Panc1 (cell line): ENCODE measurements around the gene RPL36. TPM values are rescaled to one million over a fixed set of nuclear protein-coding genes. Genes with fewer than 3 reads are reported as not detected.

Experiments
- ATAC-seq: fragments of 200-7000 bp; cut with Tn5 transposase; 2 replicates; pipeline ENCODE4 v1.9.1; 2020; ENCODE audit warnings: mild to moderate bottlenecking, moderate library complexity
- BruUV-seq: library from RNA; stranded (reverse); fragments of 400-500 nt; replicated peaks from 2 replicates; lab custom pipeline; 2021; lab: Mats Ljungman, UMichigan
- CTCF ChIA-PET: fragments of 300-600 bp; sonication (Branson Sonifier 250); formaldehyde crosslinking; loops from one replicate; lab custom pipeline; 2022; ENCODE audit warnings: antibody characterized with exemption; lab: Charles Lee
- POLR2A ChIA-PET: fragments of 300-600 bp; sonication (Branson Sonifier 250); formaldehyde crosslinking; loops from one replicate; lab custom pipeline; 2022; ENCODE audit warnings: antibody characterized with exemption; lab: Charles Lee
- DNase-seq: peaks from one replicate; pipeline ENCODE4 v3.0.0-alpha.2; 2010; ENCODE audit warnings: low read depth, low spot score
- H3K27ac ChIP-seq: 2 replicates; pipeline ENCODE4 v1.5.1; 2011; ENCODE audit warnings: mild to moderate bottlenecking, low read length, inconsistent platforms
- H3K27me3 ChIP-seq: fragments of 200-500 bp; sonication (Bioruptor generic); 2 replicates; pipeline ENCODE4 v1.6.0; 2014; ENCODE audit warnings: low read length, inconsistent platforms; ENCODE audit not compliant: control insufficient read depth, insufficient read depth
- H3K36me3 ChIP-seq: fragments of 200-500 bp; sonication (Bioruptor generic); 2 replicates; pipeline ENCODE4 v1.5.1; 2014; ENCODE audit warnings: inconsistent platforms, mild to moderate bottlenecking, low read length, moderate library complexity; ENCODE audit not compliant: control insufficient read depth, insufficient read depth
- H3K4me1 ChIP-seq: 2 replicates; pipeline ENCODE4 v1.5.1; 2011; ENCODE audit warnings: inconsistent platforms, mild to moderate bottlenecking, low read length, moderate library complexity; ENCODE audit not compliant: control insufficient read depth, insufficient read depth
- H3K4me3 ChIP-seq, 2 experiments: 2 replicates each; pipeline ENCODE4 v1.5.1; 2011 to 2012; ENCODE audit warnings: low read depth in 2 of 2, low read length in 2 of 2, mild to moderate bottlenecking in 2 of 2, inconsistent platforms in 1 of 2, moderate library complexity in 1 of 2
- H3K9me3 ChIP-seq: fragments of 200-500 bp; sonication (Bioruptor generic); 2 replicates; pipeline ENCODE4 v1.5.1; 2014; ENCODE audit warnings: low read depth, mild to moderate bottlenecking, inconsistent platforms, low read length, moderate library complexity; ENCODE audit not compliant: control insufficient read depth, insufficient read depth
- POLR2AphosphoS5 ChIP-seq: IDR thresholded peaks from 2 replicates; pipeline ENCODE4 v1.6.1; 2012; ENCODE audit warnings: mild to moderate bottlenecking, low read depth, low read length, moderate library complexity
- SIN3A ChIP-seq: IDR thresholded peaks from 2 replicates; pipeline ENCODE4 v1.6.1; 2012; ENCODE audit warnings: low read depth, mild to moderate bottlenecking, low read length, moderate library complexity, borderline replicate concordance; ENCODE audit not compliant: insufficient read depth
- TCF7L2 ChIP-seq: IDR thresholded peaks from 2 replicates; pipeline ENCODE4 v1.6.1; 2011; ENCODE audit warnings: mild to moderate bottlenecking, low read depth, low read length, inconsistent platforms
- in situ Hi-C: cut with HindIII; loops from 2 replicates; pipeline ENCODE4 v1.10.0; 2016; ENCODE audit warnings: low sequenced_read_pairs, low pct_unique_long_range_greater_than_20kb
- intact Hi-C: fragments of 100-400 bp; cut with micrococcal nuclease; formaldehyde crosslinking; loops from one replicate; pipeline ENCODE4 v1.10.0; 2022; ENCODE audit not compliant: unreplicated experiment
- total RNA-seq: library from RNA; stranded (reverse); gene quantifications from one replicate; pipeline ENCODE4 v1.2.1, GENCODE V29; 2021; ENCODE audit not compliant: unreplicated experiment
- TF ChIP-seq, protein P1 (sequence below), 2 experiments: IDR thresholded peaks; 2 replicates each; pipeline ENCODE4 v1.6.1; 2011 to 2012; ENCODE audit warnings: low read depth in 2 of 2, control low read depth in 1 of 2, low read length in 1 of 2, mild to moderate bottlenecking in 1 of 2, moderate library complexity in 1 of 2; ENCODE audit not compliant: insufficient read depth in 1 of 2
- TF ChIP-seq, protein P2 (sequence below): fragments of 450-650 bp; IDR thresholded peaks from 2 replicates; pipeline ENCODE4 v1.5.1; 2017; ENCODE audit warnings: mild to moderate bottlenecking

RPL36 gene
- total RNA-seq, 1 experiment from 2014 or later: 465 TPM

DNA sequence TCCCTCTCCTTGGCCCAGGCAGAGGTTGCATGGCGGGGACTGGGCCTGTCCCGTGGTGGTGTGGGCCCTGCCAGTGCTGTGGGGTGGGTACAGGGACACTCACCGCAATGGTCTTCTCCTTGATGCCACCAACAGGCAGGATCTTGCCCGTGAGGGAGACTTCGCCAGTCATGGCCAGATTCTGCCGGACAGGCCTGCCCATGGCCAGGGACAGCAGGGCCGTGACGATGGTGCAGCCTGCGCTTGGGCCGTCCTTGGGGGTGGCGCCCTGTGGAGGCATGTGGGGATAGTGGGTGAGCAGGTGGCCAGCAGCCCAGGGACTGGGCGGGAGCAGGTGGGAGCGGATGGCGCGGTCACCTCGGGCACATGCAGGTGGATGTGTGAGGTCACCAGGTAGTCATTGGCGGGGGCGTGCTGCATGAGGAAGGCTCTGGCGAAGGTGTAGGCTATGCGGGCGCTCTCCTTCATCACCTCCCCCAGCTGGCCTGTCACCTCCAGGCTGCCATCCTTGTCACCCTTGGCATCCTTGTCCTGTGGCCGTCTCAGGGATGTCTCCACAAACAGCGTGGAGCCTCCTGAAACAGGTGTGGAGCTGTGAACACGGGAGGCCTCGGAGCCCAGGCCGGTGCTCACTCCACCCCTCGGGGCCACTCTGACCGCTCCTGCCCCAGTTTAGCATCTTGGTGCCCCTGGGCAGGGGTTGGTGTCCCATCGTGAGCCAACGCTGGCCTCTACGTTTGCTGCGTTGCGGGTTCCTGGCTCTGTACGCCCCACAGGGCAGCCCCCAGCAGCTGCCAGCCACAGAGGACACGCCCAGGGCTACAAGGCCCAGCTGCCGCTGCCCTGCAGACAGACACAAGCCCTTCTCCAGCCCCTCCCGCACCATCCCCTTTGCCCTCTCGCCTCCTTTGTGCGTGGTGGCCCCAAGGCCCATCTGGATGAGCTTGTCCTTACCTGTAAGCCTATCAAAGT lies 3.4 kb downstream of the RPL36 start:
- intact Hi-C loops: loop anchor here (10.0 kb wide), 1 partner anchor 101 kb away; the partner anchor contains the start of gene DUS3L
- no peak for TF ChIP-seq TCF7L2
- peak; percentile 60 for TF ChIP-seq POLR2AphosphoS5
- H3K9me3 ChIP-seq: no peaks in the 10 kb centered on the region
- peak overlapping the region; percentile 90; the same call in 1 of the 2 replicates for H3K27ac ChIP-seq
- peaks cover 7% of the 10 kb centered on the region; the same call in 1 of the 2 replicates for H3K36me3 ChIP-seq
- in situ Hi-C loops: no loop called here
- CTCF ChIA-PET: no interaction called here
- POLR2A ChIA-PET: interaction anchor here (0.6 kb wide), 1 partner anchor 109 kb away, joined by 6 read pairs; no protein-coding TSS in a partner anchor
- H3K4me1 ChIP-seq: peaks cover 12% of the 10 kb centered on the region
- BruUV-seq: TSS peak; percentile 61
- peak; percentile 5; the same call in 1 of the 2 replicates for ATAC-seq
- no peak for DNase-seq
- no peaks in the 10 kb centered on the region for H3K27me3 ChIP-seq
- no peak overlapping the region for H3K4me3 ChIP-seq

DNA sequence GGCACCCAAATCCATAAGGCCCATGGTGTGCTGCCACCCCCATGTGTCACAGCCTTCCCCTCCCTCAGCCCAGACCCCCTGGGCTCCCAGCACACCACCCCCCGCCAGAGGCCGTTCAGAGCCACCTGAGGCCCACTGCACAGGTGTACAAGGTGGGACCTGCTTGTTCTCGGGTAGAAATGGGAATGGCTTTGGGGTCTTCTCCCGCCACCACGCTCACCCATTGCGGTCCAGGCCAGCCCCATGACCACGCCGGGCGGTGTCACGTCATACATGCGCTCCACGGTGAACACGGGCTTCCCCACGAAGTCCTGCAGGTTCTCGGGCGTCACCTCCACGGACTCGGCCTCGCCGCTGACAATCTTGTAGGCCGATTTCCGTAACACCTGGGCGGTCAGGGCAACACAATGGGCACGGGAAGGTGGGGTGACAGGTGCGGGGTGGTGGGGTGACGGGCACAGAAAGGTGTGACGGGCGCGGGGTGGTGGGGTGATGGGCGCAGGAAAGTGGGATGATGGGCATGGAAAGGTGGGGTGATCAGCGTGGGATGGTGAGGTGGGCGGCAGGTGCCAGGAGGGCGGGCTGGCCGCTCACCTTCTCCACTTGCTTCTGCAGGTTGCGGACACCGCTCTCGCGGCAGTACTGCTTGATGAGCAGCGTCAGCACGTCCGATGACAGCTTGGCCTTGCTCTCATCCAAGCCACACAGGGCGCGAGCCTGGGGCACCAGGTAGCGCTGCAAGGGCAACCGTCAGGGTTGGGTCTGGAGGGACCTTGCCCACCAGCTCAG lies 4.3 kb downstream of the RPL36 start:
- in situ Hi-C loops: no loop called here
- CTCF ChIA-PET: no interaction called here
- BruUV-seq: no TSS peak

More for the DNA sequence above, 4.3 kb downstream of the RPL36 start:
- Histone ChIP-seq H3K4me3 (no peak overlapping the region), H3K9me3 (no peaks in the 10 kb centered on the region), H3K27ac (no peak overlapping the region), H3K36me3 (peaks cover 7% of the 10 kb centered on the region; the same call in 1 of the 2 replicates), H3K27me3 (no peaks in the 10 kb centered on the region), H3K4me1 (peaks cover 12% of the 10 kb centered on the region)
- POLR2A ChIA-PET: no interaction called here
- no peak for DNase-seq
- intact Hi-C loops: loop anchor here (10.0 kb wide), 1 partner anchor 100 kb away; the partner anchor contains the start of gene DUS3L
- TF ChIP-seq, protein P1, sequence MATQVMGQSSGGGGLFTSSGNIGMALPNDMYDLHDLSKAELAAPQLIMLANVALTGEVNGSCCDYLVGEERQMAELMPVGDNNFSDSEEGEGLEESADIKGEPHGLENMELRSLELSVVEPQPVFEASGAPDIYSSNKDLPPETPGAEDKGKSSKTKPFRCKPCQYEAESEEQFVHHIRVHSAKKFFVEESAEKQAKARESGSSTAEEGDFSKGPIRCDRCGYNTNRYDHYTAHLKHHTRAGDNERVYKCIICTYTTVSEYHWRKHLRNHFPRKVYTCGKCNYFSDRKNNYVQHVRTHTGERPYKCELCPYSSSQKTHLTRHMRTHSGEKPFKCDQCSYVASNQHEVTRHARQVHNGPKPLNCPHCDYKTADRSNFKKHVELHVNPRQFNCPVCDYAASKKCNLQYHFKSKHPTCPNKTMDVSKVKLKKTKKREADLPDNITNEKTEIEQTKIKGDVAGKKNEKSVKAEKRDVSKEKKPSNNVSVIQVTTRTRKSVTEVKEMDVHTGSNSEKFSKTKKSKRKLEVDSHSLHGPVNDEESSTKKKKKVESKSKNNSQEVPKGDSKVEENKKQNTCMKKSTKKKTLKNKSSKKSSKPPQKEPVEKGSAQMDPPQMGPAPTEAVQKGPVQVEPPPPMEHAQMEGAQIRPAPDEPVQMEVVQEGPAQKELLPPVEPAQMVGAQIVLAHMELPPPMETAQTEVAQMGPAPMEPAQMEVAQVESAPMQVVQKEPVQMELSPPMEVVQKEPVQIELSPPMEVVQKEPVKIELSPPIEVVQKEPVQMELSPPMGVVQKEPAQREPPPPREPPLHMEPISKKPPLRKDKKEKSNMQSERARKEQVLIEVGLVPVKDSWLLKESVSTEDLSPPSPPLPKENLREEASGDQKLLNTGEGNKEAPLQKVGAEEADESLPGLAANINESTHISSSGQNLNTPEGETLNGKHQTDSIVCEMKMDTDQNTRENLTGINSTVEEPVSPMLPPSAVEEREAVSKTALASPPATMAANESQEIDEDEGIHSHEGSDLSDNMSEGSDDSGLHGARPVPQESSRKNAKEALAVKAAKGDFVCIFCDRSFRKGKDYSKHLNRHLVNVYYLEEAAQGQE (IDR thresholded peaks at IDR 0.05; ENCODE audit: insufficient read depth in 1 of 2, low read depth in 2 of 2, low read length in 1 of 2): no peak
- TF ChIP-seq POLR2AphosphoS5 (no peak; the same call in 1 of the 2 replicates), SIN3A (no peak), TCF7L2 (no peak)
- TF ChIP-seq, protein P2, sequence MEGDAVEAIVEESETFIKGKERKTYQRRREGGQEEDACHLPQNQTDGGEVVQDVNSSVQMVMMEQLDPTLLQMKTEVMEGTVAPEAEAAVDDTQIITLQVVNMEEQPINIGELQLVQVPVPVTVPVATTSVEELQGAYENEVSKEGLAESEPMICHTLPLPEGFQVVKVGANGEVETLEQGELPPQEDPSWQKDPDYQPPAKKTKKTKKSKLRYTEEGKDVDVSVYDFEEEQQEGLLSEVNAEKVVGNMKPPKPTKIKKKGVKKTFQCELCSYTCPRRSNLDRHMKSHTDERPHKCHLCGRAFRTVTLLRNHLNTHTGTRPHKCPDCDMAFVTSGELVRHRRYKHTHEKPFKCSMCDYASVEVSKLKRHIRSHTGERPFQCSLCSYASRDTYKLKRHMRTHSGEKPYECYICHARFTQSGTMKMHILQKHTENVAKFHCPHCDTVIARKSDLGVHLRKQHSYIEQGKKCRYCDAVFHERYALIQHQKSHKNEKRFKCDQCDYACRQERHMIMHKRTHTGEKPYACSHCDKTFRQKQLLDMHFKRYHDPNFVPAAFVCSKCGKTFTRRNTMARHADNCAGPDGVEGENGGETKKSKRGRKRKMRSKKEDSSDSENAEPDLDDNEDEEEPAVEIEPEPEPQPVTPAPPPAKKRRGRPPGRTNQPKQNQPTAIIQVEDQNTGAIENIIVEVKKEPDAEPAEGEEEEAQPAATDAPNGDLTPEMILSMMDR: no peak
- no peak for ATAC-seq
